Measurements from ENCODE around the gene CFAP45. TPM values are rescaled to one million over a fixed set of nuclear protein-coding genes. Genes with fewer than 3 reads are reported as not detected.
A peak's percentile ranks its signal among the peaks of the same experiment; 100 is the strongest.

CFAP45 gene
- total RNA-seq, 2 experiments from 2014 or later, result 2.1 to 2.2 TPM

DNA sequence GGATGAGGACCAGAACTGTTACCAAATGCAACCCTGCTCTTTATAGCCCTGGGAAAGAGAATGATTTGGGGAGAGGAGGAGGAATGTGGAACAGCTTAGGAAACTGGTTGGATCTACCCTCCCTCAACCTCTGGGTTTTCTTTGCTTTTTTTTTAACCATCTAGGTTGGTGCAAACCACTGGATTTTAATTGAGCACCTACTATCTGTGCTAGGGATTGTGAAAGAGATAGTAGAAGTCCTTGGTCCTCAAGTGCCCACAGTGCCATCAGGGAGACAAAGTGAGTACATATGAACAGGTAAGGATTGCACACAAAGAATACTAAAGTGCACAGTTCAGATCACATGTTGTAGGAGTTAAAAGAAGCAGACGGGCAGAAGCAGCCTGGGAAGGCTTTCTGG lies 20.7 kb upstream of the CFAP45 start:
- no peak for DNase-seq
- H3K4me3 Mint-ChIP-seq, result peak overlapping the region; percentile 93
- intact Hi-C loops (cut with micrococcal nuclease), result loop anchor here (5.0 to 10.0 kb wide), 5 partner anchors 177 to 908 kb away; partner anchors contain the start of genes AIM2, DCAF8, IGSF8 and SLAMF1
- peak overlapping the region; percentile 98 for H3K27ac Mint-ChIP-seq
- peaks cover 67% of the 10 kb centered on the region for H3K36me3 Mint-ChIP-seq
- ChIA-PET CTCF (interaction anchor here (0.6 to 2.3 kb wide), 4 partner anchors 29 to 165 kb away, joined by 3 to 15 read pairs (median 4); no protein-coding TSS in a partner anchor), POLR2A (no interaction called here)
- no peaks in the 10 kb centered on the region for H3K27me3 Mint-ChIP-seq
- H3K4me1 Mint-ChIP-seq (ENCODE audit: low read depth), result peaks cover 47% of the 10 kb centered on the region
- no peaks in the 10 kb centered on the region for H3K9me3 Mint-ChIP-seq

DNA sequence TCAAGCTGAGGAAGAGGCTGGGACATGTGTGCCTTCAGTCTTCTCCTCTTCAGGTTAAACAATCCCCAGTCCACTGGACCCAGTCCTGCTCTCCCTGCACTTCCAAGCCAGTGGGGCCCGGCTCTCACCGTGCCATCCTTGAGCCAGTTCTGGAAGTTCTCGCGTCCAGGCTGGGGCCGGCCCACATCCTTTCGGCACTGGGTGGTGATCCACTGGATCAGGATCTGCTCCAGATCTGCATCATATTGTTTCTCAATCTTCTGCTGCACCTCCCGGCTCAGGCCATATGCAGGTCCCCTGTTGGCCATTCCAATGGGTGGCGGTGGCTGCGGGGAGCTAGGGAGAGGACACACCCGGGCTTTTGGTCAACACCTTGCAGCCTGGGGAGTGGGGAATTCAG lies 20.2 kb upstream of the CFAP45 start:
- intact Hi-C loops (cut with micrococcal nuclease), result loop anchor here (5.0 to 10.0 kb wide), 5 partner anchors 177 to 908 kb away; partner anchors contain the start of genes AIM2, DCAF8, IGSF8 and SLAMF1
- peaks cover 65% of the 10 kb centered on the region for H3K36me3 Mint-ChIP-seq
- H3K9me3 Mint-ChIP-seq, result no peaks in the 10 kb centered on the region
- CTCF ChIA-PET, result interaction anchor here (0.6 to 2.3 kb wide), 2 partner anchors 28 to 88 kb away, joined by 4 to 15 read pairs; no protein-coding TSS in a partner anchor
- no peaks in the 10 kb centered on the region for H3K27me3 Mint-ChIP-seq
- no peak for DNase-seq
- no peak overlapping the region for H3K27ac Mint-ChIP-seq
- H3K4me3 Mint-ChIP-seq, result no peak overlapping the region
- peaks cover 47% of the 10 kb centered on the region for H3K4me1 Mint-ChIP-seq (ENCODE audit: low read depth)
- POLR2A ChIA-PET, result no interaction called here

GRCh38 chr1:159919236-159919865 lies 19.4 kb upstream of the CFAP45 start:
- intact Hi-C loops (cut with micrococcal nuclease), result no loop called here
- no peaks in the 10 kb centered on the region for H3K27me3 Mint-ChIP-seq
- ChIA-PET POLR2A (no interaction called here), CTCF (no interaction called here)
- DNase-seq, result no peak
- peak overlapping the region; percentile 7 for H3K27ac Mint-ChIP-seq
- H3K4me1 Mint-ChIP-seq (ENCODE audit: low read depth), result peaks cover 50% of the 10 kb centered on the region
- no peak overlapping the region for H3K4me3 Mint-ChIP-seq
- no peaks in the 10 kb centered on the region for H3K9me3 Mint-ChIP-seq
- H3K36me3 Mint-ChIP-seq, result peaks cover 64% of the 10 kb centered on the region

GRCh38 chr1:159918352-159919200 lies 18.6 kb upstream of the CFAP45 start:
- no peaks in the 10 kb centered on the region for H3K27me3 Mint-ChIP-seq
- no peak overlapping the region for H3K4me3 Mint-ChIP-seq
- H3K36me3 Mint-ChIP-seq, result peaks cover 57% of the 10 kb centered on the region
- POLR2A ChIA-PET, result no interaction called here
- H3K4me1 Mint-ChIP-seq (ENCODE audit: low read depth), result peaks cover 57% of the 10 kb centered on the region
- DNase-seq, result no peak
- no peaks in the 10 kb centered on the region for H3K9me3 Mint-ChIP-seq
- intact Hi-C loops (cut with micrococcal nuclease), result no loop called here
- CTCF ChIA-PET, result interaction anchor here (0.8 to 1.0 kb wide), 2 partner anchors 17 to 27 kb away, joined by 3 read pairs; partner anchors contain the start of gene IGSF9
- H3K27ac Mint-ChIP-seq, result peak overlapping the region; percentile 63

GRCh38 chr1:159917533-159918351 lies 17.8 kb upstream of the CFAP45 start:
- ChIA-PET CTCF (interaction anchor here (0.8 to 1.0 kb wide), 2 partner anchors 18 to 119 kb away, joined by 3 to 4 read pairs; no protein-coding TSS in a partner anchor), POLR2A (no interaction called here)
- Mint-ChIP-seq H3K4me1 (ENCODE audit: low read depth) (peaks cover 57% of the 10 kb centered on the region), H3K36me3 (peaks cover 52% of the 10 kb centered on the region), H3K27ac (peak overlapping the region; percentile 63), H3K27me3 (no peaks in the 10 kb centered on the region), H3K9me3 (no peaks in the 10 kb centered on the region), H3K4me3 (no peak overlapping the region)
- no peak for DNase-seq
- intact Hi-C loops (cut with micrococcal nuclease), result no loop called here

DNA sequence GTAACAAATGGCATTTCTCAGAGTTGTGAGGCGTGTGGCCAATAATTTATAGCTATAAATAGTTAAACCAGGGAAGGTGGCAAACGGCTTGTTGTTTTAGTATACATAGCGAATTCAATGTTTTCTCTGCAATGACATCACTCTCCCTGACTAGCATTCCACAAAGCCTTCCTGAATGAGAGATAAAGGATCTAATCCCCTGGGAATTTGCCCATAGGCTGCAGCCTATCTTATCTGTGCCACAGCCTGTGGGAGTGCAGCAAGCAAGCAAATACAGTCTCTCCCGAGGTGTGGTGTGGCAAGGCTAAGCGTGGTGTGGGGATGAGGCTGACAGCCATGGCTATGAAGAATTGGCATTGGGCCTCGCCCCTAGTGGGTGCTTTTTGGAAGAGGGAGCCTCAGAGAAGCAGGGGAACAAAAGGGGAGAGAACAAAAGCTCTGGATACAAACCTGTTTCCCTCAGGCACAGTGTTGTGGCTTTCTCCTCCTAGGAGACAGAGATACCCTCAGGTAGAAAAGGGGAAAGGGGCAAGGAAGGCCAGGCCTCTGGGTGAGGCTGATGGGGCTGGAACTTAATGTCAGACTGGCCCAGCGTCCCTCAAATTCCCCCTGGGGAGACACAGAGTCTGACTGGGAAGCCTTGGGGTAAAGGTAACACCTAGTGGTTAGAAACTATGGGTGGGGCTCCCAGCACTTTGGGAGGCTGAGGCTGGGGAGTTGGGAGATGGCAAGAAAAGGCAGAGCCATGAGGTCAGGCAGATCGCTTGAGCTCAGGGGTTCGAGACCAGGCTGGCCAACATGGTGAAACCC lies 16.5 kb upstream of the CFAP45 start:
- Mint-ChIP-seq H3K4me1 (ENCODE audit: low read depth) (peaks cover 57% of the 10 kb centered on the region), H3K27ac (peak overlapping the region; percentile 16), H3K4me3 (no peak overlapping the region), H3K36me3 (peaks cover 45% of the 10 kb centered on the region), H3K9me3 (no peaks in the 10 kb centered on the region), H3K27me3 (no peaks in the 10 kb centered on the region)
- ChIA-PET POLR2A (interaction anchor here (3.7 kb wide), 1 partner anchor 7 kb away, joined by 29 read pairs; the partner anchor contains the start of gene TAGLN2), CTCF (no interaction called here)
- intact Hi-C loops (cut with micrococcal nuclease), result no loop called here
- DNase-seq, result no peak

DNA sequence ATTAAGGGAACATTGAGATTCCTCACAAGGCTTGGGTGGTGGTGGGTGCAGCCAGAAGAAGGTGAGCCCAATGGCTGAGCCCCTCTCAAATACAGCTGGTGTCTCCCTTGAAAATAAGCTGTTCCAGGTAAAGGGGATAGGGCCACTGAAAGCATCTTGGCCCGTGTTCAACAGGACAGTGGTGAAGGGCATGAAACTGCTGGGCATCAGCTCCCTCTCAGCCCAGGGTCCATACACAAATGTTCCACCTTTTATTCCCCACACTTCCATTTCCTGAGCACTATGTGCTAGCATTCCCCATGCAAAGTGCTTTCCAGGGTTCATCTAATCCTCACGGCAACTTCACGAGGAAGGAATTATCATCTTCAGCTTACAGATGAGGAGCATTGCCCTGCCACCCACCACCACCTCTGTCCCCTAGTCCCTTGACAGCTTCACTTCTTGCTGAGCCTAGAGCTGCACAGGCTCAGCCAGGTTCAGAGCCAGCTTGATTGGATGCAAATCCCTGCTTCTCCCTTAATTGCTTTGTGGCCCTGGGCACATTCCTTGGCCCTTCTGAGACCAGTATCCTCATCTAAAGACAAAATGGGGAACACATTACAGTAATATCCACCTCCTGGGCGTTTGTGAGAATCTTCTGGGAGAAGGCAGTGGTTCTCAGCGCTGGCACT lies 15.7 kb upstream of the CFAP45 start:
- no peak overlapping the region for H3K4me3 Mint-ChIP-seq
- peaks cover 38% of the 10 kb centered on the region for H3K36me3 Mint-ChIP-seq
- H3K27ac Mint-ChIP-seq, result no peak overlapping the region
- intact Hi-C loops (cut with micrococcal nuclease), result no loop called here
- H3K27me3 Mint-ChIP-seq, result no peaks in the 10 kb centered on the region
- POLR2A ChIA-PET, result interaction anchor here (3.7 kb wide), 1 partner anchor 8 kb away, joined by 29 read pairs; the partner anchor contains the start of gene TAGLN2
- H3K9me3 Mint-ChIP-seq, result no peaks in the 10 kb centered on the region
- CTCF ChIA-PET, result no interaction called here
- DNase-seq, result no peak
- peaks cover 57% of the 10 kb centered on the region for H3K4me1 Mint-ChIP-seq (ENCODE audit: low read depth)

- peaks cover 59% of the 10 kb centered on the region for H3K4me1 Mint-ChIP-seq (ENCODE audit: low read depth)
- DNase-seq, result no peak
- CTCF ChIA-PET, result no interaction called here
- H3K9me3 Mint-ChIP-seq, result no peaks in the 10 kb centered on the region
- H3K36me3 Mint-ChIP-seq, result peaks cover 27% of the 10 kb centered on the region
- no peaks in the 10 kb centered on the region for H3K27me3 Mint-ChIP-seq
- H3K4me3 Mint-ChIP-seq, result no peak overlapping the region
- POLR2A ChIA-PET, result interaction anchor here (3.7 kb wide), 1 partner anchor 9 kb away, joined by 29 read pairs; the partner anchor contains the start of gene TAGLN2
- intact Hi-C loops (cut with micrococcal nuclease), result no loop called here
- H3K27ac Mint-ChIP-seq, result no peak overlapping the region
These were observed 14.5 kb upstream of the CFAP45 start for GRCh38 chr1:159914252-159915018.

- H3K27ac Mint-ChIP-seq, result no peak overlapping the region
- H3K9me3 Mint-ChIP-seq, result no peaks in the 10 kb centered on the region
- H3K4me3 Mint-ChIP-seq, result no peak overlapping the region
- DNase-seq, result no peak
- CTCF ChIA-PET, result no interaction called here
- intact Hi-C loops (cut with micrococcal nuclease), result no loop called here
- peaks cover 60% of the 10 kb centered on the region for H3K4me1 Mint-ChIP-seq (ENCODE audit: low read depth)
- POLR2A ChIA-PET, result interaction anchor here (3.7 kb wide), 1 partner anchor 10 kb away, joined by 29 read pairs; the partner anchor contains the start of gene TAGLN2
- H3K36me3 Mint-ChIP-seq, result peaks cover 20% of the 10 kb centered on the region
- no peaks in the 10 kb centered on the region for H3K27me3 Mint-ChIP-seq
These were observed 13.7 kb upstream of the CFAP45 start for GRCh38 chr1:159913451-159914192.
